Natural killer cell (primary cell): ENCODE results near the gene ZFYVE26. TPM values are rescaled to one million over a fixed set of nuclear protein-coding genes. Genes with fewer than 3 reads are reported as not detected.
"Not testable (repeated sequence)": the region's sequence is repeated elsewhere in the genome, so short reads cannot be mapped to it uniquely, and the experiment has no call there.

Source experiments
- ATAC-seq, 3 donors: fragments of 150-1000 bp in 2 of 3; fragments of 200-7000 bp in 1 of 3; cut with Tn5 transposase; 1 replicate in 1 of 3; 2 replicates in 2 of 3; pipeline ENCODE4 v1.10.0; 2021; ENCODE audit warnings: mild to moderate bottlenecking in 2 of 3, moderate library complexity in 2 of 3
- DNase-seq, 2 donors: peaks; one replicate each; pipeline versions ENCODE4 v3.0.0 to v3.0.0-alpha.2; 2013 to 2021; ENCODE audit warnings: mixed read lengths in 1 of 2
- H3K27ac ChIP-seq: one replicate; pipeline ENCODE4 v1.5.1; 2013; ENCODE audit warnings: mild to moderate bottlenecking, low read length
- H3K27me3 ChIP-seq: one replicate; pipeline ENCODE4 v1.6.1; 2013; ENCODE audit warnings: low read length; ENCODE audit not compliant: control insufficient read depth, insufficient read depth
- H3K36me3 ChIP-seq: one replicate; pipeline ENCODE4 v1.6.1; 2013; ENCODE audit warnings: low read length; ENCODE audit not compliant: control insufficient read depth, insufficient read depth
- H3K4me1 ChIP-seq: one replicate; pipeline ENCODE4 v1.6.1; 2013; ENCODE audit warnings: low read length; ENCODE audit not compliant: control insufficient read depth, insufficient read depth
- H3K4me3 ChIP-seq: one replicate; pipeline ENCODE4 v1.5.1; 2013; ENCODE audit warnings: low read length
- H3K9me3 ChIP-seq: one replicate; pipeline ENCODE4 v1.6.1; 2013; ENCODE audit warnings: low read length; ENCODE audit not compliant: control insufficient read depth, insufficient read depth
- H3K27ac Mint-ChIP-seq, 2 donors: one replicate each; pipeline ENCODE4 v1.8.0; 2022; ENCODE audit warnings: mild to moderate bottlenecking in 2 of 2, mixed read lengths in 2 of 2, moderate library complexity in 1 of 2
- H3K27me3 Mint-ChIP-seq, 2 donors: one replicate each; pipeline ENCODE4 v1.8.0; 2022; ENCODE audit warnings: low read depth in 2 of 2, mixed read lengths in 2 of 2
- H3K36me3 Mint-ChIP-seq: one replicate; pipeline ENCODE4 v1.8.0; 2022; ENCODE audit warnings: mixed read lengths
- H3K4me1 Mint-ChIP-seq, 2 donors: one replicate each; pipeline ENCODE4 v1.8.0; 2022; ENCODE audit warnings: mixed read lengths in 2 of 2
- H3K4me3 Mint-ChIP-seq: one replicate; pipeline ENCODE4 v1.8.0; 2022; ENCODE audit warnings: mild to moderate bottlenecking, moderate library complexity, mixed read lengths
- H3K9me3 Mint-ChIP-seq, 2 donors: one replicate each; pipeline ENCODE4 v1.8.0; 2022; ENCODE audit warnings: mixed read lengths in 2 of 2
- CTCF ChIP-seq: fragments of 200-600 bp; IDR thresholded peaks from one replicate; pipeline ENCODE4 v1.8.0; 2022; ENCODE audit warnings: antibody characterized with exemption
- WGBS: methylation state at CpG from one replicate; pipeline ENCODE4 v1.1.7; 2013; ENCODE audit warnings: missing lambda C conversion rate; ENCODE audit not compliant: insufficient coverage; 5-methylcytosine and 5-hydroxymethylcytosine counted together
- intact Hi-C: fragments of 100-400 bp; cut with micrococcal nuclease; formaldehyde crosslinking; loops from one replicate; pipeline ENCODE4 v1.14.2; 2022
- total RNA-seq, 4 donors: library from RNA; stranded (reverse); fragments of 120-200 nt in 1 of 4; gene quantifications; one replicate each; pipeline versions ENCODE4 v1.2.3 to v1.2.4, GENCODE V29; 2013 to 2022

The ZFYVE26 gene
- total RNA-seq, 3 donors from 2014 or later (not counting 1 experiment from before 2014, with no cell fraction given): 31.0 to 45.9 (median 35.5) TPM

DNA sequence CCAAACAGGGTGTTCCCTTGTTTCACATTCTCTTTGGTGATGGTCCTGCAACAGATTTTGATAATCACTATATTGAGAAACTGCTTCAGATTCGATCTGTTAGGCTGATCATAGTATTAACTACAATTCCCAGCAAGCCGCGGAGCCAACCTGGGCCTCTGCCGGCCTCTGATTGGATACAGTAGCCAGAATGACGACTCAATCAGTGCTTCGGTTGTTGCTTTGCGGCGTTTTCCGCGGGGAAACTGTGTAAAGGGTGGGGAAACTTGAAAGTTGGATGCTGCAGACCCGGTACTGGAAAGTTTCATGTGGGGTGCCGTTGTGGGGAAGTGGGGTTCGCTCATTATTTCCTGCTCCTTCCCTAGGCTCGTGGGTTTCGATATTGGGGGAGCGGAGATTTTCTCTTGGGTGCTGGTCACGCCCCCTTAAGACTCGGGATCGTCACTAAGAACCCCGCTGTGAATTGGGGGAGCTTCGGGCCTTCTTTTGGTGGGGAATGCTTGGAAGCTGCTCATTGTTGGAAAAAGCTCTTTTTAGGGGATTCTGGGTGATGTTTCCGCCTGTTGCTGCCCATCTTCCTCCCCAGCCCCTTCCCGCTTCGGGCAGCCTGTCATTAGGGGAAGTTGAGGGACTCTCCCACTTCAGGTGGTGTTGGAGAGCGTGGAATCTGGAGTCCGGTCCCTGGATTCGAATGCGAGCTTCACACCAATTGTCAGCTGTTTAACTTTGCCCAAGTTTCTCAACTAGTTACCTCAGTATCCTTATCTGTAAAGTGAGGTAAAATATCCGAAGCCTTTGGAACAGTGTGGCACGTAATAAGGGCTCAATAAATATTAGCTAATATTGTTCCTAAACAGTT lies 3.4 kb upstream of the ZFYVE26 start, which contains the start of gene RAD51B:
Gene RAD51B (plus strand): TSS at position 217 of the 859 bp plus-strand sequence.
- WGBS: 2% methylated on average over 25 of the region's 30 CpGs
- no peaks in the 10 kb centered on the region for H3K36me3 Mint-ChIP-seq

GRCh38 chr14:67818476-67818875 lies 2.1 kb upstream of the ZFYVE26 start:
- 96% methylated on average over 6 of the region's 6 CpGs for WGBS
- Mint-ChIP-seq H3K4me3 (peak overlapping the region; percentile 75), H3K4me1 (peaks cover 36 to 50% of the 10 kb centered on the region in 2 donors), H3K27ac (peak overlapping the region in 1 of 2 donors; percentile 18)
- ATAC-seq, H3K36me3 ChIP-seq, H3K9me3 Mint-ChIP-seq, H3K27me3 Mint-ChIP-seq, H3K27me3 ChIP-seq, H3K27ac ChIP-seq, H3K36me3 Mint-ChIP-seq, H3K9me3 ChIP-seq, DNase-seq, H3K4me3 ChIP-seq: not testable (repeated sequence)
- H3K4me1 ChIP-seq: peaks cover 29% of the 10 kb centered on the region
- intact Hi-C loops: loop anchor here (10.0 kb wide), 1 partner anchor 976 kb away; the partner anchor contains the start of gene ZFP36L1

More for the DNA sequence above, 3.4 kb upstream of the ZFYVE26 start, which contains the start of gene RAD51B:
- peak within 1 kb of the TSS; percentile 57 for H3K27ac ChIP-seq
- intact Hi-C loops: loop anchor here (10.0 kb wide), 1 partner anchor 975 kb away; the partner anchor contains the start of gene ZFP36L1
- H3K27me3 ChIP-seq: no peaks in the 10 kb centered on the region
- H3K36me3 ChIP-seq: no peaks in the 10 kb centered on the region
- Mint-ChIP-seq H3K27ac (peak within 1 kb of the TSS; percentile 88 to 98), H3K4me1 (peaks cover 30 to 43% of the 10 kb centered on the region in 2 donors), H3K9me3 (no peaks in the 10 kb centered on the region), H3K27me3 (peaks cover 0 to 4% of the 10 kb centered on the region in 2 donors), H3K4me3 (peak within 1 kb of the TSS; percentile 100)
- no peak for TF ChIP-seq CTCF
- ATAC-seq: peak; percentile 70 to 82 (median 74)
- no peaks in the 10 kb centered on the region for H3K9me3 ChIP-seq
- H3K4me1 ChIP-seq: peaks cover 29% of the 10 kb centered on the region
- peak; percentile 83 to 93 for DNase-seq
- H3K4me3 ChIP-seq: peak within 1 kb of the TSS; percentile 96

DNA sequence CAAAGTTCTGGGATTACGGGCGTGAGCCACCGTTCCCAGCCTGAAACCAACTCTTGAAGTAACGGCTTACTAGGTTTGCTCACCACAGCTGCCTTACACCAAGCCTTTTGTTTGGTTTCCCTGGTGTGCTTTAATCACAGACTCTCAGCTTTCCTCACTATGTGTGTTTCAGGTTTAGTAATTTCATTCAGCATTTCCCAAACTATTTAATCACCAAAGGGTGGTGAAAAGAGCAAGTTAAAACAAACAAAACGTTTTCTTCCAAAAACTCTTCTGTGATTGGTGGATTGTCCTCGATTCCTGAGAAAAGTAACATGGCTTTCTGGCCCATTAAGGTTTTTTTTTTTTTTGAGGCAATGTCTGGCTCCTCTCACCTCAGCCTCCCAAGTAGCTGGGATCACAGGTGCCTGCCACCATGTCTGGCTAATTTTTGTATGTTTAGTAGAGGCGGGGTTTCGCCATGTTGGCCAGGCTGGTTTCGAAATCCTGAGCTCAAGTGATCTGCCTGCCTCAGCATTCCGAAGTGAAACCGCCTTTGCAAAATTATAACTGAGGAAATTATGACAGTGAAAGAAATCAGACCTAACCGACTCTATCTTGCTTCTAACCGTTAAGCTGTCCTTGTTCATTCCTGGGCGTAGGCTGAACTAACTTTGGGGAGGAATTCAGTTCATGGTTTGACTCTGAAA lies 1.5 kb upstream of the ZFYVE26 start:
- H3K27me3 Mint-ChIP-seq: peaks cover 0 to 4% of the 10 kb centered on the region in 2 donors
- peaks cover 2% of the 10 kb centered on the region for H3K36me3 Mint-ChIP-seq
- peaks cover 36 to 50% of the 10 kb centered on the region in 2 donors for H3K4me1 Mint-ChIP-seq
- no peaks in the 10 kb centered on the region for H3K9me3 Mint-ChIP-seq
- TF ChIP-seq CTCF: no peak
- ATAC-seq (no peak), DNase-seq (no peak)
- Histone ChIP-seq H3K27ac (no peak overlapping the region), H3K4me3 (no peak overlapping the region), H3K36me3 (peaks cover 6% of the 10 kb centered on the region), H3K9me3 (no peaks in the 10 kb centered on the region), H3K4me1 (peaks cover 29% of the 10 kb centered on the region), H3K27me3 (no peaks in the 10 kb centered on the region)
- intact Hi-C loops: loop anchor here (2.0 to 10.0 kb wide), 2 partner anchors 199 to 977 kb away; partner anchors contain the start of genes ARG2 and ZFP36L1
- peak overlapping the region in 1 of 2 donors; percentile 18 for H3K27ac Mint-ChIP-seq
- 96% methylated on average over 14 of the region's 14 CpGs for WGBS
- H3K4me3 Mint-ChIP-seq: peak overlapping the region; percentile 75
